ENCODE measurements around the gene BBS7.
A peak's percentile ranks its signal among the peaks of the same experiment; 100 is the strongest.

Gene BBS7

GRCh38 chr4:121869841-121870822 is at the start of gene BBS7:
Gene BBS7 (minus strand): TSS chr4:121870474. CDS start chr4:121870313, 161 bp downstream.
- TF ChIP-seq ZNF274 (IDR thresholded peaks at IDR 0.05; ENCODE audit: low read depth, low read length), result no peak
- peak within 1 kb of the TSS; percentile 79 for H3K4me3 ChIP-seq (ENCODE audit: low read length)

DNA sequence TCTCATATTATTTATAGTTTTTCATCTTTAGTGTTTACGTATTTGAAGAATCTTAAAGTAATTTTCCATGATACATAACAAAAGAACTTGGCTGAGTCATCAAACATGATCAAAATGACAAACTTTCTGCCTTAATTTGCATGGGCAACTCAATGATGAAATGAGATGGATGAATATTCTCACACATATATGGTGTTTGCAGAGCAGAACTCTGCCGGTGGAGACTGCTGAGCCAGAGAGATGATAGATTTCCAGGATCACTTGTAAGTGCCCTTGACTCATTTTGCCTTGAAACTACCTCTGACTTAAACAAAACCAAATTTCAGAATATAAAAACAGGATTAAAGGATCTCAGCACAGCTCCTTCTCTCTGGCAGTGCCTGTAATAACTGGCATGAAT is 43.4 kb upstream of the BBS7 start:
- no peak overlapping the region for H3K4me3 ChIP-seq (ENCODE audit: low read length)
- no peak for TF ChIP-seq ZNF274 (IDR thresholded peaks at IDR 0.05; ENCODE audit: low read depth, low read length)

DNA sequence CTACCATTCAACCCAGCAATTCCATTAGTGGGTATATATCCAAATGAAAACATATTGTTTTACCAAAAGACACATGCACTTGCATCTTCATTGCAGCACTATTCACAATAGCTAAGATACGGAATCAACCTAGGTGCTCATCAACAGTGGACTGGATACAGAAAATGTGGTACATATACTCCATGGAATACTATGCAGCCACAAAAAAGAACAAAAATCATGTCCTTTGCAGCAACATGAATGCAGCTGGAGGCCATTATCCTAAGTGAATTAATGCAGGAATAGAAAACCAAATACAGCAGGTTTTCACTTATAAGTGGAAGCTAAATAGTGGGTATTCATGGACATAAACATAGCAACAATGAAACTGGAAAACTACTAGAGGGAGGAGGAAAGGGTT is 38.1 kb upstream of the BBS7 start:
- H3K4me3 ChIP-seq (ENCODE audit: low read length), result no peak overlapping the region
- no peak for TF ChIP-seq ZNF274 (IDR thresholded peaks at IDR 0.05; ENCODE audit: low read depth, low read length)

DNA sequence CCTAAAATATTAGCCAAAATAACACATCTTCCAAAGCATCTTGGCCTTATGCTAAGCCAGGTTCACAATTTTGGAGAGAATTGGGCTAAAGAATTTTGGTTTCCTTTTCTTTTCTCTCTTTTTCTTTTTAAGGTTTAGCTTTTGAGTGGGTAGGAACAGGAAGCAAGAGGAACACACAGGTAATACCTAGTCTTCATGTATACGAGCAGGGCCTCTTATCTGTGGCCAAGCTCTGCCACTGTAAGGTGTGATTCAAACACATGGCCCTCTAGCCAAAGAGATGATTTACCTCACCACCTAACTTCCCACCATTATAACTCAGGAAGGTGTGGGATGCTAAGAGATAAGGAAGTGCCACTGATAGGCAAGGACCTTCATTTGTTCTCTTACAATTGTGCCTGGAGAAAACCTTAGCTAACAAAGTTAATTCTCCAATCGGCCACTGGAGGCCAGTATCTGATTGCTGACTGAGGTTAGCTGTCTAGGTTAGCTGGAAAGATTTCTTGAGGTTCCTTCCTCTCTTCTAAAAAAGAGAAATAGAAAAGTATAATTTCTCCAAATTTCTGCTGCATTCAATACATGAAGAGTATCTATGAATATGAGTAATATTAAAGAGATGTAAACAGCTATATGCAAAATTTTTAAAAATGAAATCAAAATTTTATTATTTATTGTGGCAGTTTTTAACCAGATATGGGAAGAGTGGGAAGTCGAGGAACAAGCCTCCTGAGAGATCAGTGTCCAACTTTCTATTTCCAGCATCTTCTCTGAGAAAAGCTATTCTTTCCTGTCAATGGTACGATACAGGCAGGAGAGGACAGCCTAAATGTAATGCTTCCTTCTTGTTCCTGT is 30.1 kb upstream of the BBS7 start:
- no peak for TF ChIP-seq ZNF274 (IDR thresholded peaks at IDR 0.05; ENCODE audit: low read depth, low read length)
- H3K4me3 ChIP-seq (ENCODE audit: low read length), result no peak overlapping the region

DNA sequence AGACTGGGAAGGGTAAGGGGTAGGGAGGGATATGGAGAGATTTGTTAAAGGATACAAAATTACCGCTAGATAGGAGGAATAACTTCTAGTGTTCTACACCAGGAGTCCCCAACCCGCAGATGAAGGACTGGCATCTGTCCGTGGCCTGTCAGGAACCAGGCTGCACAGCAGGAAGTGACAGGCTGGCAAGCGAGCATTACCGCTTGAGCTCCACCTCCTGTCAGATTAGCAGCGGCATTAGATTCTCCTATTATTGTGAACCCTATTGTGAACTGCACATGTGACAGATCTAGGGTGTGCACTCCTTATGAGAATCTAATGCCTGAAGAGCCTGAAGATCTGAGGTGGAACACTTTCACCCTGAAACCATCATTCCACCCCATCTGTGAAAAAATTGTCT is 27.9 kb upstream of the BBS7 start:
- no peak for TF ChIP-seq ZNF274 (IDR thresholded peaks at IDR 0.05; ENCODE audit: low read depth, low read length)
- no peak overlapping the region for H3K4me3 ChIP-seq (ENCODE audit: low read length)

DNA sequence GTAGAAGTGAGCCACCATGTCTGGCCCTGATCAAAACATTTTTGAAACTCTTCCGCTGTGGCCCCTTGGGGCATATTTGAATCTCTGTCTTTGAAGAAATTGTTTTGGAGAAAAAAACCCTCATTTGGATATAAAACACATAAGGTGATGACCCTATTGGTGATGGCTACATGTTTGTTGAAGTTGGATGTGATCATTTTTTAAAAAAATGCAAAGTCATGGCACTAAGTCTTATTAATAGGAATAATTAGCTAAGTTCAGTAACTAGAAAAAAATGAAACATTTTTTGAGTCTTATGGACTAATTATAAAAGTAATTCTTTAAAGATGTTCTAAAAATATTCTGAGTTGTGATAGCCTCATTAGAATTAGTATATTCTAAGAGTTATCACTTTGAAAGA is 17.9 kb upstream of the BBS7 start:
- H3K4me3 ChIP-seq (ENCODE audit: low read length), result no peak overlapping the region
- no peak for TF ChIP-seq ZNF274 (IDR thresholded peaks at IDR 0.05; ENCODE audit: low read depth, low read length)

- no peak for TF ChIP-seq ZNF274 (IDR thresholded peaks at IDR 0.05; ENCODE audit: low read depth, low read length)
- H3K4me3 ChIP-seq (ENCODE audit: low read length), result no peak overlapping the region
These were observed 14.8 kb upstream of the BBS7 start for GRCh38 chr4:121885115-121885514.

- H3K4me3 ChIP-seq (ENCODE audit: low read length), result no peak overlapping the region
- TF ChIP-seq ZNF274 (IDR thresholded peaks at IDR 0.05; ENCODE audit: low read depth, low read length), result no peak
These were observed 10.9 kb upstream of the BBS7 start for GRCh38 chr4:121881158-121881557.

DNA sequence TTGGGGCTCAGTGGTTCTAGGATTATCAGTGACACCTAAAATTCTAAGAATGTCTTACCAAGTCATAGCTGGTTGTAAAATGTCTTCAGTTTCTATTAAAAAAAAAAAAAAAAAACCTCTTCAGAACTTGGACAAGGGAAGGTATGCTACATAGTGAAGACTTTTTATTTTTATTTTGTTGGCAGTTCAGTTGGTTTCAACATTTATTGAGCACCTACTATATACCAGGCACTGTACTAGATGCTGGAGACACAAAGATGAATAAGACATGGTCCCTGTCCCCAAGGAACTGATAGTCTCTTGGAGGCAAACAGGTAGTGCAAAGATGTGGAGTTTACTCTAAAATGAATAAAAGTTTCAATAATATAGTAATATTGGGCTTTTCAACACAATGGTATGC is 8.9 kb upstream of the BBS7 start:
- TF ChIP-seq ZNF274 (IDR thresholded peaks at IDR 0.05; ENCODE audit: low read depth, low read length), result no peak
- no peak overlapping the region for H3K4me3 ChIP-seq (ENCODE audit: low read length)

GRCh38 chr4:121877041-121877773 is 6.9 kb upstream of the BBS7 start:
- H3K4me3 ChIP-seq (ENCODE audit: low read length), result no peak overlapping the region
- no peak for TF ChIP-seq ZNF274 (IDR thresholded peaks at IDR 0.05; ENCODE audit: low read depth, low read length)

DNA sequence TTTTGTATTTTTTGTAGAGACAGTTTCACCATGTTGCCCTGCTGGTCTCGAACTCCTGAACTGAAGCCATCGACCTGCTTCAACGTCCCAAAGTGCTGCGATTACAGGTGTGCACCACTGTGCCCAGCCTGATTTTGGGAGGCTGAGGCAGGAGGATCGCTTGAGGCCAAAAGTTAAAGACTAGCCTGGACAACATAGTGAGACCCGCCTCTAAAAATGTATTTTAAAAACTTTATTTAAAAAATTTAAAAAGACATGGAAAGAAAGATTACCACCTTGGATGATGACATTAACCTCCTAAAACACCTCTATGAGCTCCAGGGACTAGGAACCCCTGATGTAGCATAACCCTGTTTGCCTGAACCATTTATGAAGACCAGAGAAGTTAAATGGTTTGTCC is 5.8 kb upstream of the BBS7 start:
- no peak overlapping the region for H3K4me3 ChIP-seq (ENCODE audit: low read length)
- no peak for TF ChIP-seq ZNF274 (IDR thresholded peaks at IDR 0.05; ENCODE audit: low read depth, low read length)

DNA sequence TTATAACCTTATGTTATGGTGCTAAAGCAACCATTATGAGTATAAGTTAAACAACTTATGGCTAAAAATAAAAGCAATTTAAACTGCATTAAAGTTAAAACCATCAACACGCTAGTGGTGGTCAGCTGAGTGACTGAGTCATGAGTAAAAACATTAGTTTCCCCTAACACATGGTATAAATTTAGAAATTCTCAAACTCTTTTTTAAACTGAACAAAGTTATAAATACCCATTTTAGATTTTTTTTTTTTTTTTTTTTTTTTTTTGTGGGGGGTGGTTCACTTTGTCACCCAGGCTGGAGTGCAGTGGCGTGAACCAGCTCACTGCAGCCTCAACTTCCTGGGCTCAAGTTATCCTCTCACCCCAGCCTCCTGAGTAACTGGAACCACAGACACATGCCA is 5.4 kb upstream of the BBS7 start:
- H3K4me3 ChIP-seq (ENCODE audit: low read length), result no peak overlapping the region
- TF ChIP-seq ZNF274 (IDR thresholded peaks at IDR 0.05; ENCODE audit: low read depth, low read length), result no peak

GRCh38 chr4:121873604-121874003 is 3.3 kb upstream of the BBS7 start:
- no peak for TF ChIP-seq ZNF274 (IDR thresholded peaks at IDR 0.05; ENCODE audit: low read depth, low read length)
- H3K4me3 ChIP-seq (ENCODE audit: low read length), result no peak overlapping the region

DNA sequence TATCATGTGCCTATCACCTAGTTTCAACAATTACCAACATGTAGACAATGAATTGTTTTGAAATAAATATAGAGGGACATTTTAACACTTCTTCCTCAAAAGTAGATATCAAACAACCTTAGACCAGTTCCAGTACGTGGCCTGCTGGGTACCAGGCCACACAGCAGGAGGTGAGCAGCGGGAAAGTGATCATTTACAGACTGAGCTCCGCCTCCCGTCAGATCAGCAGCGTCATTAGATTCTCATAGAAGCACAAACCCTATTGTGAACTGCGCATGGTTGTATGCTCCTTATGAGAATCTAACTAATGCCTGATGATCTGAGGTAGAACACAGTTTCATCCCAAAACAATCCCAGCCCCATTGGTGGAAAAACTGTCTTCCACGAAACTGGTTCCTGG is 6.5 kb downstream of the BBS7 start:
- no peak for TF ChIP-seq ZNF274 (IDR thresholded peaks at IDR 0.05; ENCODE audit: low read depth, low read length)
- H3K4me3 ChIP-seq (ENCODE audit: low read length), result no peak overlapping the region
